GM23248 (cell line): ENCODE data around the gene PES1.

Experiments used
- EZH2 ChIP-seq: fragments of 200-600 bp; sonication (generic); IDR thresholded peaks from 2 replicates; pipeline ENCODE4 v1.6.1; 2018; ENCODE audit warnings: antibody characterized with exemption, mild to moderate bottlenecking; ENCODE audit not compliant: insufficient read depth, poor library complexity, severe bottlenecking
- EZH2phosphoT487 ChIP-seq: fragments of 200-600 bp; sonication (generic); IDR thresholded peaks from 2 replicates; pipeline ENCODE4 v1.6.1; 2018; ENCODE audit warnings: antibody characterized with exemption, moderate library complexity, mild to moderate bottlenecking, low read depth; ENCODE audit not compliant: insufficient read depth

DNA sequence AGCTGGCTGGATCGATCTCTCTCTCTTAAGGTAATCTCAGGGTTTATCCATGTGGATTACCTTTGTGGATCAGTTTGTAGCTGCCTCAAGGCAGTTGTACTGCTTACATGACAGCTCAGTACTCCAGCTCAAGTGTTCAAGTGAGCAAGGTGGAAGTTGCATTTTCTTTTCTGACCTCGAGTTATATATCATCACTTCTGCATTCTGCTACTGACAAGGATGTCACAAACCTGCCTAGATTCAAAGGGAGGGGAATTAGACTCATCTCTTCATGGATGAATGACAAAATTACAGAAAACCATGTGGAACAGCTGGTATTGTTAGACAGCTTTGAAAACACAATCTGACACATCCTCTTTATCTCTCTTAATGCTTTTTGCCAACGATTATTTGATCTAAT lies 9.2 kb upstream of the PES1 start:
- TF ChIP-seq EZH2 (no peak), EZH2phosphoT487 (no peak)
